GM12801 (cell line): ENCODE measurements around the gene LHFPL2.

ENCODE experiments used
- TF ChIP-seq, protein P1 (sequence below): IDR thresholded peaks from one replicate; pipeline ENCODE4 v1.5.1; 2011; ENCODE audit warnings: control low read depth; ENCODE audit not compliant: insufficient read length; ENCODE audit errors: extremely low read depth

LHFPL2 gene

GRCh38 chr5:78667461-78668103 lies 19.0 kb upstream of the LHFPL2 start:
- TF ChIP-seq, protein P1, sequence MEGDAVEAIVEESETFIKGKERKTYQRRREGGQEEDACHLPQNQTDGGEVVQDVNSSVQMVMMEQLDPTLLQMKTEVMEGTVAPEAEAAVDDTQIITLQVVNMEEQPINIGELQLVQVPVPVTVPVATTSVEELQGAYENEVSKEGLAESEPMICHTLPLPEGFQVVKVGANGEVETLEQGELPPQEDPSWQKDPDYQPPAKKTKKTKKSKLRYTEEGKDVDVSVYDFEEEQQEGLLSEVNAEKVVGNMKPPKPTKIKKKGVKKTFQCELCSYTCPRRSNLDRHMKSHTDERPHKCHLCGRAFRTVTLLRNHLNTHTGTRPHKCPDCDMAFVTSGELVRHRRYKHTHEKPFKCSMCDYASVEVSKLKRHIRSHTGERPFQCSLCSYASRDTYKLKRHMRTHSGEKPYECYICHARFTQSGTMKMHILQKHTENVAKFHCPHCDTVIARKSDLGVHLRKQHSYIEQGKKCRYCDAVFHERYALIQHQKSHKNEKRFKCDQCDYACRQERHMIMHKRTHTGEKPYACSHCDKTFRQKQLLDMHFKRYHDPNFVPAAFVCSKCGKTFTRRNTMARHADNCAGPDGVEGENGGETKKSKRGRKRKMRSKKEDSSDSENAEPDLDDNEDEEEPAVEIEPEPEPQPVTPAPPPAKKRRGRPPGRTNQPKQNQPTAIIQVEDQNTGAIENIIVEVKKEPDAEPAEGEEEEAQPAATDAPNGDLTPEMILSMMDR: no peak

- TF ChIP-seq, protein P1: no peak
These were observed 17.5 kb upstream of the LHFPL2 start for GRCh38 chr5:78666041-78666444.

GRCh38 chr5:78665534-78665933 lies 17.0 kb upstream of the LHFPL2 start:
- TF ChIP-seq, protein P1: no peak

GRCh38 chr5:78662323-78662722 lies 13.8 kb upstream of the LHFPL2 start:
- TF ChIP-seq, protein P1: no peak

GRCh38 chr5:78661691-78662090 lies 13.1 kb upstream of the LHFPL2 start:
- TF ChIP-seq, protein P1: no peak

- TF ChIP-seq, protein P1: no peak
These were observed 12.5 kb upstream of the LHFPL2 start for GRCh38 chr5:78661044-78661443.

GRCh38 chr5:78660401-78660800 lies 11.8 kb upstream of the LHFPL2 start:
- TF ChIP-seq, protein P1: no peak

DNA sequence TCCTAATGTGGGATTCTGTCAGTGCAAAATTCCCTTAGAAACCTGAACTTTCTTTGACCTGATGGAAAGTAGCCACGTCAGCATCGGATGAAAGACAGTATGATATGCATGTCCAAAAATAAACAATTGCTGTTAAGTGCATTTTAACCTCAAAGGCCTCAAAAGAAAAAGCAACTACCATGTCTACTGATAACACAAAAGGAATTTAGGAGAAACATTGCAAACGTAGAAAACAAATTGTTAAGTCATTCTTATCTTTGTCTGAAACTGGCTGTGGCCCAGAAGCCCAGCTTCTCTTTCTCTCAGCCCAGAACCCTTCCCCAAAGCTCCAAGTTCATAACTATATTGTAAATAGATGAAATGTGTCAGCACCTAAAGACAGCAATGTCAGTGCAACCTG lies 11.1 kb upstream of the LHFPL2 start:
- TF ChIP-seq, protein P1: no peak
